PFSK-1 (cell line): Measurements from ENCODE around the gene HHIP.

Source experiments
- FOXP2 ChIP-seq: optimal IDR thresholded peaks from 2 replicates; pipeline ENCODE3; 2011; ENCODE audit warnings: borderline replicate concordance, control low read depth, inconsistent platforms; ENCODE audit not compliant: insufficient read depth; ENCODE audit errors: extremely low read length, extremely low read depth
- POLR2AphosphoS5 ChIP-seq: IDR thresholded peaks from 2 replicates; pipeline ENCODE4 v1.6.1; 2012; ENCODE audit warnings: low read depth, mild to moderate bottlenecking, control low read depth, low read length, moderate library complexity
- SIN3A ChIP-seq: IDR thresholded peaks from 2 replicates; pipeline ENCODE4 v1.6.1; 2012; ENCODE audit warnings: mild to moderate bottlenecking, low read length, moderate library complexity, borderline replicate concordance; ENCODE audit not compliant: insufficient read depth
- TAF1 ChIP-seq: IDR thresholded peaks from 2 replicates; pipeline ENCODE4 v1.6.1; 2012; ENCODE audit warnings: low read length, control low read depth, borderline replicate concordance; ENCODE audit not compliant: insufficient read depth
- TF ChIP-seq, protein P1 (sequence below), 2 experiments: IDR thresholded peaks; 2 replicates each; pipeline versions ENCODE4 v1.6.1 to v1.8.0; 2011 to 2012; ENCODE audit warnings: low read depth in 2 of 2, low read length in 2 of 2, control low read depth in 1 of 2, inconsistent platforms in 1 of 2, mild to moderate bottlenecking in 1 of 2, moderate library complexity in 1 of 2; ENCODE audit not compliant: insufficient read depth in 1 of 2

The HHIP gene

DNA sequence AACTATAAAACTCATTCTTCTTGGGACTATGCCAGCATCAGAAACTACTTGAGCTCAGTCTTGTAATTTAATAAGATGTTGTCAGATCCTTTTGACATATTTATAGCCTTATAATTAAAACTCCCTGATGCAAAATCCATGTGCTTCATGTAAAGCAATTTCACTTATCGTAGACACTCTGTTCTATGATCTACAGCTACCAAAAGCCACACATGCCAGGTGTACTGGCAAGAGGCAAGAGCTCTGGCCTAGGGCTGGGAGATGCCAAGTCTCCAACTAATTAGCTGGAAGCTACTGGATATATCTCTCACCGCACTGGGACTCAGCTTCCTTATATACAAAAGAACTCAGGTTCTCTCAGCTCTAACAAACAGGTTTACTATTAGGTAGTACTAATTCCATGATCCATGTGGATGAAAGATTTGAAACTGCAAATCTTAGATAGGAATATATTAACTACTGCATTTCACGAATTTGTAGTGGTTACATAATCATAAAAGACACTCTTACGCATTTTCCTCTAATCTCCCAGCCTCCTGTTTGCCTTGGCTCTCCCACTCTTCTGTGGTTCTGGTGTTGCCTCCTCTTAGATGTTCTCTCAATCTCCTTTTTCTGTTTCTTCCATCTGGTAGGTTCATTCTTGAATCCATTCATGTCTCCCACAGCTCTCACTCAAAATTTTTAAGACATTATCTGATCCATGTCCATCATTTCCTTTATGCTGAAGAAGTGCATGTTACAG, 103.0 kb downstream of the HHIP start:
- TF ChIP-seq FOXP2 (no peak), POLR2AphosphoS5 (no peak), SIN3A (no peak), TAF1 (no peak)
- TF ChIP-seq, protein P1, sequence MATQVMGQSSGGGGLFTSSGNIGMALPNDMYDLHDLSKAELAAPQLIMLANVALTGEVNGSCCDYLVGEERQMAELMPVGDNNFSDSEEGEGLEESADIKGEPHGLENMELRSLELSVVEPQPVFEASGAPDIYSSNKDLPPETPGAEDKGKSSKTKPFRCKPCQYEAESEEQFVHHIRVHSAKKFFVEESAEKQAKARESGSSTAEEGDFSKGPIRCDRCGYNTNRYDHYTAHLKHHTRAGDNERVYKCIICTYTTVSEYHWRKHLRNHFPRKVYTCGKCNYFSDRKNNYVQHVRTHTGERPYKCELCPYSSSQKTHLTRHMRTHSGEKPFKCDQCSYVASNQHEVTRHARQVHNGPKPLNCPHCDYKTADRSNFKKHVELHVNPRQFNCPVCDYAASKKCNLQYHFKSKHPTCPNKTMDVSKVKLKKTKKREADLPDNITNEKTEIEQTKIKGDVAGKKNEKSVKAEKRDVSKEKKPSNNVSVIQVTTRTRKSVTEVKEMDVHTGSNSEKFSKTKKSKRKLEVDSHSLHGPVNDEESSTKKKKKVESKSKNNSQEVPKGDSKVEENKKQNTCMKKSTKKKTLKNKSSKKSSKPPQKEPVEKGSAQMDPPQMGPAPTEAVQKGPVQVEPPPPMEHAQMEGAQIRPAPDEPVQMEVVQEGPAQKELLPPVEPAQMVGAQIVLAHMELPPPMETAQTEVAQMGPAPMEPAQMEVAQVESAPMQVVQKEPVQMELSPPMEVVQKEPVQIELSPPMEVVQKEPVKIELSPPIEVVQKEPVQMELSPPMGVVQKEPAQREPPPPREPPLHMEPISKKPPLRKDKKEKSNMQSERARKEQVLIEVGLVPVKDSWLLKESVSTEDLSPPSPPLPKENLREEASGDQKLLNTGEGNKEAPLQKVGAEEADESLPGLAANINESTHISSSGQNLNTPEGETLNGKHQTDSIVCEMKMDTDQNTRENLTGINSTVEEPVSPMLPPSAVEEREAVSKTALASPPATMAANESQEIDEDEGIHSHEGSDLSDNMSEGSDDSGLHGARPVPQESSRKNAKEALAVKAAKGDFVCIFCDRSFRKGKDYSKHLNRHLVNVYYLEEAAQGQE (IDR thresholded peaks at IDR 0.05; ENCODE audit: insufficient read depth in 1 of 2, low read depth in 2 of 2, low read length in 2 of 2): no peak

GRCh38 chr4:144750348-144750747, 104.4 kb downstream of the HHIP start:
- TF ChIP-seq POLR2AphosphoS5: no peak
- no peak for TF ChIP-seq SIN3A
- TF ChIP-seq, protein P1 (IDR thresholded peaks at IDR 0.05; ENCODE audit: insufficient read depth in 1 of 2, low read depth in 2 of 2, low read length in 2 of 2): no peak
- TF ChIP-seq TAF1: no peak
- no peak for TF ChIP-seq FOXP2

GRCh38 chr4:144754562-144755410, 108.8 kb downstream of the HHIP start:
- TF ChIP-seq SIN3A: no peak

GRCh38 chr4:144757969-144758368, 112.0 kb downstream of the HHIP start:
- TF ChIP-seq, protein P1 (IDR thresholded peaks at IDR 0.05; ENCODE audit: insufficient read depth in 1 of 2, low read depth in 2 of 2, low read length in 2 of 2): no peak
- TF ChIP-seq SIN3A (no peak), POLR2AphosphoS5 (no peak), FOXP2 (no peak), TAF1 (no peak)

DNA sequence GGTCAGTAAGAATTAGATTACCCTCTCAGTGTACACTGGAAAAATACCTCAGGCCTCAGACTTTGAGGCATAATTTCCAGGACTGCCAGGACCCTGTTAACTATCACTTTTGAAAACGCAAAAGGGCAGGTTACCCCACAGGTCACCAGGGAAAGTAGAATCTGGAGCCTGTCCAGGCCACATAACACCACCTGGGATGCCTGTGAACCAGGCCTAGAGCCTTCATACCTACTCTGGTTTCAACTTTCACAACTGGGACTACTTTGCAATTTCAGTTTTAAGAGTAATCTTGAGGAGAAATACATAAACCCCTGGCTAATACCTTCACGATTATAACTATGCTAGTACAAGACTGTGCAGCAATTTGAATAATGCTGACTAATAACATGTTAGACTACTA, 132.4 kb downstream of the HHIP start:
- TF ChIP-seq POLR2AphosphoS5 (no peak), FOXP2 (no peak), TAF1 (no peak)
- TF ChIP-seq, protein P1 (IDR thresholded peaks at IDR 0.05; ENCODE audit: insufficient read depth in 1 of 2, low read depth in 2 of 2, low read length in 2 of 2): no peak
